ENCODE measurements around the gene AHNAK2. TPM values are rescaled to one million over a fixed set of nuclear protein-coding genes. Genes with fewer than 3 reads are reported as not detected.

AHNAK2 gene
- total and polyA plus RNA-seq, 9 of the 15 experiments (the other 6 are each of a cell fraction or from before 2014, with no cell fraction given), result 0.04 to 0.09 (median 0.04) TPM; not detected in 6

DNA sequence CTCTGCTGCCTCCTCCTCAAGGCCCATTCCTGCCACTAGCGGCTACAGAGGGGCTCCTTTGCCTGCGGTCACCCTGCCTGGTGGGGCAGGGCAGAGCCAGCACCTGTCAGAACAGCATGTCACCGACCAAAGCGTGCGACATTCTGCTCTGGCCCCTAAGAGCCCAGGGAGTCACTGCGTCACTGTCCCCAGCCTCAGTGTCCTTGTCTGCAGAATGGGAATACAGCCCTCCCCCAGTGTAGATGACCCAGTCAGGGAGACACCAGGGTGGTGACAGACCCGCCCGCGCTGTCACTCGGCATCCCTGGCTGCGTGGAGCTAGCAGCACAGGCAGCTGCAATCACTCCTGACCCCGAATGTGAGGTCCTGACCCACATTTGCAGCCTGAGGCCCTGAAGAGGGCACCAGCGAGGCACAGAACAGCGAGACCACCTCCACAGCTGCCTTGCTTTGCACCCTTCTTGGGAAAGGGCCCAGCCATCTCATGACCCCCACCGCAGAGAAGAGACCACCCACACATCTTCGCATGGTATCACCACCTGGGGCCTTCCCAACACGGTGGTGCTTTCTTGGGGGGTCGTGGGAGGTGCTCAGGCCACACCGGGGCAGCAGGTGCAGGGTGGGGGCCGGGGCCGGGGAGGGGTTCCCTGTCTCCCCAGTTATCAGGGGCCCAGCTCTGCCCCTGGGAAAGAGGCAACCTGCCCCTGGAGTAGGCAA lies 2.5 kb downstream of the AHNAK2 start:
- in situ Hi-C loops (cut with MboI), result no loop called here
- ATAC-seq (peak; percentile 19), FAIRE-seq (no peak), DNase-seq (ENCODE audit: extremely low read depth in 1 of 4, low spot score in 3 of 4) (no peak)
- H3K9ac ChIP-seq (ENCODE audit: insufficient read depth in 1 of 2, low read depth in 2 of 2, low read length in 2 of 2), result 0 out of 4 replicates have a peak overlapping the region, but pooled peaks of 1 of the 2 experiments have one; percentile 35
- H3K4me2 ChIP-seq (ENCODE audit: insufficient read depth, low read length), result no peak overlapping the region
- no TSS peak for BruUV-seq (replicated peaks)
- intact Hi-C loops (cut with micrococcal nuclease), result loop anchor here (1.0 to 5.0 kb wide), 3 partner anchors 42 to 113 kb away; no protein-coding TSS in a partner anchor
- no peaks in the 10 kb centered on the region for H3K79me2 ChIP-seq (ENCODE audit: control insufficient read depth, insufficient read depth, low read length)
- H3K27ac ChIP-seq (ENCODE audit: extremely low read depth, low read depth, low read length), result no peak overlapping the region
- H4K20me1 ChIP-seq (replicated peaks; ENCODE audit: control insufficient read depth, insufficient read depth, low read length), result 0 out of 2 replicates have a peak, but pooled peaks cover 11% of the 10 kb centered on the region
- peaks cover 7 to 80% of the 10 kb centered on the region in 2 experiments; a peak in 4 of 5 replicates for H3K4me1 ChIP-seq (replicated peaks in 1 of 2; ENCODE audit: control insufficient read depth in 2 of 2, insufficient read depth in 2 of 2, low read length in 2 of 2)
- 18% methylated on average over 16 of the region's 21 CpGs for WGBS (ENCODE audit: insufficient coverage, low coverage, missing lambda C conversion rate)
- ChIA-PET POLR2A (interaction anchor here (1.2 kb wide), 1 partner anchor 111 kb away, joined by 3 read pairs; no protein-coding TSS in a partner anchor), CTCF (ENCODE audit: low intra/inter-chr PET ratio) (interaction anchor here (0.5 to 3.9 kb wide), 10 partner anchors 10 to 376 kb away, joined by 3 to 85 read pairs (median 4); partner anchors contain the start of gene CLBA1)
- no peaks in the 10 kb centered on the region for H3K27me3 ChIP-seq (ENCODE audit: control insufficient read depth in 2 of 2, insufficient read depth in 2 of 2, low read length in 2 of 2)
- no peaks in the 10 kb centered on the region for H3K36me3 ChIP-seq (ENCODE audit: control insufficient read depth, insufficient read depth, low read length)
- no peak overlapping the region for H3K4me3 ChIP-seq
- H3K9me3 ChIP-seq (replicated peaks; ENCODE audit: control insufficient read depth, insufficient read depth, low read depth, low read length), result no peaks in the 10 kb centered on the region
- no peak for TF ChIP-seq ETV5 (CRISPR knock-in tag; IDR thresholded peaks at IDR 0.05; ENCODE audit: low read depth)
- TF ChIP-seq, protein P1, sequence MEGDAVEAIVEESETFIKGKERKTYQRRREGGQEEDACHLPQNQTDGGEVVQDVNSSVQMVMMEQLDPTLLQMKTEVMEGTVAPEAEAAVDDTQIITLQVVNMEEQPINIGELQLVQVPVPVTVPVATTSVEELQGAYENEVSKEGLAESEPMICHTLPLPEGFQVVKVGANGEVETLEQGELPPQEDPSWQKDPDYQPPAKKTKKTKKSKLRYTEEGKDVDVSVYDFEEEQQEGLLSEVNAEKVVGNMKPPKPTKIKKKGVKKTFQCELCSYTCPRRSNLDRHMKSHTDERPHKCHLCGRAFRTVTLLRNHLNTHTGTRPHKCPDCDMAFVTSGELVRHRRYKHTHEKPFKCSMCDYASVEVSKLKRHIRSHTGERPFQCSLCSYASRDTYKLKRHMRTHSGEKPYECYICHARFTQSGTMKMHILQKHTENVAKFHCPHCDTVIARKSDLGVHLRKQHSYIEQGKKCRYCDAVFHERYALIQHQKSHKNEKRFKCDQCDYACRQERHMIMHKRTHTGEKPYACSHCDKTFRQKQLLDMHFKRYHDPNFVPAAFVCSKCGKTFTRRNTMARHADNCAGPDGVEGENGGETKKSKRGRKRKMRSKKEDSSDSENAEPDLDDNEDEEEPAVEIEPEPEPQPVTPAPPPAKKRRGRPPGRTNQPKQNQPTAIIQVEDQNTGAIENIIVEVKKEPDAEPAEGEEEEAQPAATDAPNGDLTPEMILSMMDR (IDR thresholded peaks at IDR 0.05 in 2 of 3, conservative IDR thresholded peaks at IDR 0.05 in 1 of 3; ENCODE audit: insufficient read depth in 2 of 3, low read depth in 1 of 3, low read length in 3 of 3), result peak in 2 of 3 experiments; percentile 45 to 50; a peak in 3 of 6 replicates
- H3K9me1 ChIP-seq (ENCODE audit: control insufficient read depth, insufficient read depth, low read length), result no peaks in the 10 kb centered on the region
- H2AFZ ChIP-seq (ENCODE audit: low read depth, low read length), result no peak overlapping the region

Data from K562 (cell line).